Nephron (organoid): ENCODE results near the gene ZNF599.
"Not testable (repeated sequence)": the region's sequence is repeated elsewhere in the genome, so short reads cannot be mapped to it uniquely, and the experiment has no call there.

Source experiments
- H3K27ac Mint-ChIP-seq, 3 experiments: 2 replicates each; pipeline ENCODE4 v1.8.0; 2020; ENCODE audit warnings: mixed read lengths in 3 of 3, mild to moderate bottlenecking in 2 of 3, moderate library complexity in 1 of 3
- H3K27me3 Mint-ChIP-seq: 2 replicates; pipeline ENCODE4 v1.8.0; 2021; ENCODE audit warnings: low read depth, mild to moderate bottlenecking, moderate library complexity, mixed read lengths
- H3K36me3 Mint-ChIP-seq: 2 replicates; pipeline ENCODE4 v1.8.0; 2020; ENCODE audit warnings: low read depth, mixed read lengths
- H3K4me1 Mint-ChIP-seq: 2 replicates; pipeline ENCODE4 v1.8.0; 2020; ENCODE audit warnings: mixed read lengths
- H3K4me3 Mint-ChIP-seq, 3 experiments: 2 replicates each; pipeline ENCODE4 v1.8.0; 2020; ENCODE audit warnings: mild to moderate bottlenecking in 3 of 3, mixed read lengths in 3 of 3, moderate library complexity in 2 of 3
- H3K9me3 Mint-ChIP-seq: 2 replicates; pipeline ENCODE4 v1.8.0; 2020; ENCODE audit warnings: mixed read lengths
- TF ChIP-seq, protein P1 (sequence below), 3 experiments: fragments of 200-600 bp; sonication (generic); IDR thresholded peaks; one replicate each; pipeline ENCODE4 v1.5.0; 2021; ENCODE audit warnings: antibody characterized with exemption in 3 of 3; ENCODE audit not compliant: unreplicated experiment in 3 of 3

Gene ZNF599

DNA sequence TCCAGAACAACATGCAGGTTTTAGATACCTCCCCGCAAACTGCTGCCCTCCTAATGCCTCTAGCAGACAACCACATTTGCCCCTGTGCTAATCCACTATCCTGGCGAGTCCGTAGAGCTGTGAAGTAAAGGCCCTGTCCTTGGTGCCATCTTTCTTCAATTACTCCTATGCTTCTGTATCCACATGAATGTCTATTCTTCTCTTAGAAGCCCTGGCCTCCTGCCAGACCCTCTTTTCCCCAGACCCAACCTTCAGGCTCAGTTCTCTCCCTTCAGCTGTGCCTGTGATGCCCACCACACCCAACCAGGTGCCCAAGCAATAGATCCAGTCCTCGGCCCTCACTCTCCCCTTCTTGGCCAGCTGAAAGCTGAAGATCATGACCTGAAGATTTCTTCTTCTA lies 31.1 kb upstream of the ZNF599 start:
- peaks cover 3% of the 10 kb centered on the region for H3K27me3 Mint-ChIP-seq
- H3K9me3 Mint-ChIP-seq = peaks cover 9% of the 10 kb centered on the region
- H3K4me1 Mint-ChIP-seq = no peaks in the 10 kb centered on the region
- H3K36me3 Mint-ChIP-seq = no peaks in the 10 kb centered on the region
- no peak overlapping the region for H3K4me3 Mint-ChIP-seq
- TF ChIP-seq, protein P1, sequence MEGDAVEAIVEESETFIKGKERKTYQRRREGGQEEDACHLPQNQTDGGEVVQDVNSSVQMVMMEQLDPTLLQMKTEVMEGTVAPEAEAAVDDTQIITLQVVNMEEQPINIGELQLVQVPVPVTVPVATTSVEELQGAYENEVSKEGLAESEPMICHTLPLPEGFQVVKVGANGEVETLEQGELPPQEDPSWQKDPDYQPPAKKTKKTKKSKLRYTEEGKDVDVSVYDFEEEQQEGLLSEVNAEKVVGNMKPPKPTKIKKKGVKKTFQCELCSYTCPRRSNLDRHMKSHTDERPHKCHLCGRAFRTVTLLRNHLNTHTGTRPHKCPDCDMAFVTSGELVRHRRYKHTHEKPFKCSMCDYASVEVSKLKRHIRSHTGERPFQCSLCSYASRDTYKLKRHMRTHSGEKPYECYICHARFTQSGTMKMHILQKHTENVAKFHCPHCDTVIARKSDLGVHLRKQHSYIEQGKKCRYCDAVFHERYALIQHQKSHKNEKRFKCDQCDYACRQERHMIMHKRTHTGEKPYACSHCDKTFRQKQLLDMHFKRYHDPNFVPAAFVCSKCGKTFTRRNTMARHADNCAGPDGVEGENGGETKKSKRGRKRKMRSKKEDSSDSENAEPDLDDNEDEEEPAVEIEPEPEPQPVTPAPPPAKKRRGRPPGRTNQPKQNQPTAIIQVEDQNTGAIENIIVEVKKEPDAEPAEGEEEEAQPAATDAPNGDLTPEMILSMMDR (IDR thresholded peaks at IDR 0.05; ENCODE audit: unreplicated experiment in 3 of 3) = no peak
- H3K27ac Mint-ChIP-seq = no peak overlapping the region

DNA sequence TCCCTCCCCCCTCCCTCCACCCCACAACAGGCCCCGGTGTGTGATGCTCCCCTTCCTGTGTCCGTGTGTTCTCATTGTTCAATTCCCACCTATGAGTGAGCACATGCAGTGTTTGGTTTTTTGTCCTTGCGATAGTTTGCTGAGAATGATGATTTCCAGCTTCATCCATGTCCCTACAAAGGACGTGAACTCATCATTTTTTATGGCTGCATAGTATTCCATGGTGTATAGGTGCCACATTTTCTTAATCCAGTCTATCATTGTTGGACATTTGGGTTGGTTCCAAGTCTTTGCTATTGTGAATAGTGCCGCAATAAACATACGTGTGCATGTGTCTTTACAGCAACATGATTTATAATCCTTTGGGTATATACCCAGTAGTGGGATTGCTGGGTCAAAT lies 23.9 kb upstream of the ZNF599 start:
- not testable (repeated sequence) for H3K4me1 Mint-ChIP-seq

DNA sequence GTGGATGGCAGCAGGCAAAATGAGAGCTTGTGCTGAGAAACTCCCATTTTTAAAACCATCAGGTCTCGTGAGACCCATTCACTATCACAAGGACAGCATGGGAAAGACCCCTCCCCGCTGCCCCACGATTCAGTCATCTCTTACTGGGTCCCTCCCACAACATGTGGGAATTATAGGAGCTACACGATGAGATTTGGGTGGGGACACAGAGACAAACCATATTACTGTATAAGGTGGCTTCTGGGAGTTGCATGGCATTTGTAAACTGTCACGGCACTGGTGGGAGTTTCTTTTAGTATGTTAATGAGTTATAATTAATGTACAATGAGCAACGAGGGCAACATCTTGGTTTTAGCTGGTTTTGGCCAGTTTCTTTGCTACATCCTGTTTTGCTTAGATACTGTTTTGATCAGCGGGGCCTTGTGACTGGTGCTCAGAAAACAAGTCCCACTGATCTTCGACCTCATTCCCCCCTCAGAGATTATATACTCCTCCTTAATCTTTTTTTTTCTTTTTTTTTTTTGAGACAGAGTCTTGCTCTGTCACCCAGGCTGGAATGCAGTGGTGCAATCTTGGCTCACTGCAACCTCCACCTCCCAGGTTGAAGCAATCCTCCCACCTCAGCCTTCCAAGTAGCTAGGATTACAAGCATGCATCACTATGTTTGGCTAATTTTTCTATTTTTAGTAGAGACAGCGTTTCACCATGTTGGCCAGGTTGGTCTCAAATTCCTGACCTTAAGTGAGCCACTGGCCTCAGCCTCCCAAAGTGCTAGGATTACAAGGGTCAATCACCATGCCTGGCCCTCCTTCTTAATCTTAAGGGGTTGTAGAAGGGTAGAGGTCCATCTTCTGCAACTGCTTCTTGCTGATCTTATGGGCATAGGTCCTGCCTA lies 21.3 kb upstream of the ZNF599 start:
- no peaks in the 10 kb centered on the region for H3K36me3 Mint-ChIP-seq
- H3K4me1 Mint-ChIP-seq = no peaks in the 10 kb centered on the region
- H3K27ac Mint-ChIP-seq = no peak overlapping the region
- peaks cover 5% of the 10 kb centered on the region for H3K9me3 Mint-ChIP-seq
- H3K4me3 Mint-ChIP-seq = no peak overlapping the region
- peaks cover 3% of the 10 kb centered on the region for H3K27me3 Mint-ChIP-seq
- TF ChIP-seq, protein P1 (IDR thresholded peaks at IDR 0.05; ENCODE audit: unreplicated experiment in 3 of 3) = no peak

More for the DNA sequence above, 23.9 kb upstream of the ZNF599 start:
- H3K4me3 Mint-ChIP-seq, H3K9me3 Mint-ChIP-seq, H3K27ac Mint-ChIP-seq, H3K36me3 Mint-ChIP-seq, H3K27me3 Mint-ChIP-seq: not testable (repeated sequence)

DNA sequence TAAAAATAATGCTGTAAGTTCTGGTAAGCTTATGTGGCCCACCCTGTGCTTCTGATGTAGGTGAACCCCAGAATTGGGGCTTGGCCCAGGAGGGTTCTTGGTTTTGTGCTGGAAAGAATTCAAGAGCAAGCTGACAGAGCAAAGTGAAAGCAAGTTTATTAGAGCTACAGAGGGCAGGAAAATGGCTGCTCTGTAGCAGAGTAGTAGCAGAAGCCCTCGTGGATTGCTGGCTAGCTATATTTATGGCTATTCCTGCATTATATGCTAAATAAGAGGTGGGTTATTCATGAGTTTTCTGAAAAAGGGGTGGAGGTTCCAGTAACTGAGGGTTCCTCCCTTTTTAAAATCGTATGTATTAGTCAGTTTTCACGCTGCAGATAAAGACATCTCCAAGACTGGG lies 20.6 kb upstream of the ZNF599 start:
- TF ChIP-seq, protein P1 (IDR thresholded peaks at IDR 0.05; ENCODE audit: unreplicated experiment in 3 of 3) = no peak

DNA sequence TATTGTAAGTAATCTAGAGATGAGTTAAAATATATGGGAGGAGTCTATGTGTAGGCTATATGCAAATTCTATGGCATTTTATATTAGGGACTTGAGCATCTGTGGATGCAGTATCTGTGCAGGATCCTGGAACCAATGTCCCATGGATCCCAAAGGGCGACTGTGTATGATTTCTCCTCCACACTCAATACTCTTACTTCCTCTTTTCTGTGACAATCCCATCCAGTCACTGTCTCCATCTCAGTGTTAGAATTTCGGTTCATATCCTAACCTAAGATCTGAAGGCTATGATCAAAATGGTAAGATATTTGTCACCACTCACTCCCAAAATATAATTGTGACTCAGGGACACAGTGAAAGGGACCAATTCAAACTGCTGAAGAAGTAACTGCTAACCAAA lies 15.1 kb upstream of the ZNF599 start:
- H3K4me3 Mint-ChIP-seq = no peak overlapping the region
- no peaks in the 10 kb centered on the region for H3K4me1 Mint-ChIP-seq
- H3K27me3 Mint-ChIP-seq = peaks cover 6% of the 10 kb centered on the region

More for the DNA sequence above, 20.6 kb upstream of the ZNF599 start:
- H3K27ac Mint-ChIP-seq = no peak overlapping the region
- H3K4me1 Mint-ChIP-seq = no peaks in the 10 kb centered on the region
- no peaks in the 10 kb centered on the region for H3K36me3 Mint-ChIP-seq
- peaks cover 3% of the 10 kb centered on the region for H3K9me3 Mint-ChIP-seq
- peaks cover 3% of the 10 kb centered on the region for H3K27me3 Mint-ChIP-seq
- H3K4me3 Mint-ChIP-seq = no peak overlapping the region

DNA sequence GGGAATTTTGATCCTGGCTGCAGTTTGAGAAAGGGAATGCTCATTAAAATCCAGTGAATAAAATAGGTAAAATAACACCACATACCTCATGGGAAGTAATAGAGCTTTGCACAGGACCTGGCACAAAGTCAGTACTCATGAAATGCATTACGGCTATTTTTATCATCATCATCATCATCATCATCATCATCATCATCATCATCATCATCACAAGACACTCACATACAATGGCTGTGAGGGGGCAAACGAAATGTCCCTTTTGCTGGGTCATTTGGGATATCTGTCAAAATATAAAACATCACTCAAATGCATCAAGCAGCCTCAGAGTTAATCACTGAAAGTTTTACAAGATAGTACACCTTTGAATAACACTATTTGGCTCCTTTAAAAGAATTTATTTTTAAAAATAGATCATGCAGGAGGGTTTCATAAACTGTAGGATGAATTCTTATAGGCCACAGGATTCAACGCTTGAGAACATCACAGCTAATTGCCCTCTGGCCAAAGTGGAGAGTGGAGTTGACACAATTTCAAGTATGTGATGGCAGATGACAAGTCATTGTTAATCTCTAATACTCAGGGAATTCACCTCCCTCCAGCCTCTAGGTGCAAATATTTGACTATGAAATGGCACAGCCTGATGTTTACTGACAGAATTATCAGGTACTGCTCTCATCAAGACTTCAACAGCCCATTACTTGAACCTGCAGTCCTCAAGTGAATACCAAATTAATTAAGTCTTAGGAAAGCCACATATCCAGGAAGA lies 14.2 kb upstream of the ZNF599 start:
- TF ChIP-seq, protein P1 (IDR thresholded peaks at IDR 0.05; ENCODE audit: unreplicated experiment in 3 of 3) = no peak
- Mint-ChIP-seq H3K4me1 (no peaks in the 10 kb centered on the region), H3K27ac (no peak overlapping the region), H3K4me3 (no peak overlapping the region), H3K9me3 (peaks cover 12% of the 10 kb centered on the region), H3K36me3 (no peaks in the 10 kb centered on the region), H3K27me3 (peaks cover 6% of the 10 kb centered on the region)

More for the DNA sequence above, 15.1 kb upstream of the ZNF599 start:
- H3K9me3 Mint-ChIP-seq = peaks cover 12% of the 10 kb centered on the region
- TF ChIP-seq, protein P1 (IDR thresholded peaks at IDR 0.05; ENCODE audit: unreplicated experiment in 3 of 3) = no peak
- no peaks in the 10 kb centered on the region for H3K36me3 Mint-ChIP-seq
- no peak overlapping the region for H3K27ac Mint-ChIP-seq
